Measurements from ENCODE around the gene ALDH3B1.

The ALDH3B1 gene

GRCh38 chr11:68047437-68048290, 37.5 kb downstream of the ALDH3B1 start:
- no peak for DNase-seq

- no peak for DNase-seq
Measured at GRCh38 chr11:68048681-68049508, 38.8 kb downstream of the ALDH3B1 start.

GRCh38 chr11:68049509-68050370, 39.6 kb downstream of the ALDH3B1 start:
- no peak for DNase-seq

GRCh38 chr11:68050371-68050841, 40.3 kb downstream of the ALDH3B1 start:
- DNase-seq: no peak

GRCh38 chr11:68051191-68052136, 41.3 kb downstream of the ALDH3B1 start:
- no peak for DNase-seq

- DNase-seq: no peak
Measured at GRCh38 chr11:68052137-68052873, 42.2 kb downstream of the ALDH3B1 start.

- no peak for DNase-seq
Measured at GRCh38 chr11:68053117-68053516, 43.0 kb downstream of the ALDH3B1 start.

GRCh38 chr11:68053981-68054812, 44.1 kb downstream of the ALDH3B1 start:
- DNase-seq: no peak

- DNase-seq: no peak
Measured at GRCh38 chr11:68056317-68057285, 46.5 kb downstream of the ALDH3B1 start.

- DNase-seq: no peak
Measured at GRCh38 chr11:68057807-68058206, 47.7 kb downstream of the ALDH3B1 start.

- DNase-seq: no peak
Measured at GRCh38 chr11:68061508-68061907, 51.4 kb downstream of the ALDH3B1 start.

- no peak for DNase-seq
Measured at GRCh38 chr11:68064926-68065325, 54.8 kb downstream of the ALDH3B1 start.

- no peak for DNase-seq
Measured at GRCh38 chr11:68065841-68066240, 55.7 kb downstream of the ALDH3B1 start.

- DNase-seq: no peak
Measured at GRCh38 chr11:68066742-68067141, 56.6 kb downstream of the ALDH3B1 start.

- DNase-seq: no peak
Measured at GRCh38 chr11:68067991-68068390, 57.9 kb downstream of the ALDH3B1 start.

- DNase-seq: no peak
Measured at GRCh38 chr11:68071281-68072048, 61.3 kb downstream of the ALDH3B1 start.

GRCh38 chr11:68074584-68075352, 64.6 kb downstream of the ALDH3B1 start:
- DNase-seq: no peak
